Fibroblast of lung (primary cell): ENCODE data around the gene HK2. TPM values are rescaled to one million over a fixed set of nuclear protein-coding genes. Genes with fewer than 3 reads are reported as not detected.
A peak's percentile ranks its signal among the peaks of the same experiment; 100 is the strongest.

Source experiments
- DNase-seq, 2 donors: peaks; one replicate each; pipeline versions ENCODE4 v3.0.0 to v3.0.0-alpha.2; 2010; ENCODE audit warnings: low read depth in 2 of 2
- H2AFZ ChIP-seq: 2 replicates; pipeline ENCODE4 v1.5.1; 2012; ENCODE audit warnings: low read length, control low read depth, inconsistent platforms
- H3K27ac ChIP-seq: 2 replicates; pipeline ENCODE4 v1.5.1; 2011; ENCODE audit warnings: low read length, control low read depth; ENCODE audit not compliant: insufficient read depth
- H3K27me3 ChIP-seq: 2 replicates; pipeline ENCODE4 v1.5.1; 2011; ENCODE audit warnings: mild to moderate bottlenecking, low read length; ENCODE audit not compliant: control insufficient read depth, insufficient read depth
- H3K36me3 ChIP-seq: 2 replicates; pipeline ENCODE4 v1.5.1; 2011; ENCODE audit warnings: low read length; ENCODE audit not compliant: control insufficient read depth, insufficient read depth
- H3K4me1 ChIP-seq: 2 replicates; pipeline ENCODE4 v1.5.1; 2011; ENCODE audit warnings: low read length; ENCODE audit not compliant: control insufficient read depth, insufficient read depth; ENCODE audit errors: extremely low read depth
- H3K4me2 ChIP-seq: 2 replicates; pipeline ENCODE4 v1.5.1; 2011; ENCODE audit warnings: low read length, control low read depth; ENCODE audit not compliant: insufficient read depth; ENCODE audit errors: extremely low read depth
- H3K4me3 ChIP-seq, 4 experiments: fragments of 200-600 bp in 1 of 4; sonication (generic) in 1 of 4; replicated peaks in 1 of 4; 2 replicates each; pipeline ENCODE4 v1.5.1; 2011 to 2016; ENCODE audit warnings: low read length in 4 of 4, low read depth in 3 of 4, mild to moderate bottlenecking in 3 of 4, control low read depth in 2 of 4, inconsistent platforms in 1 of 4, mixed read lengths in 1 of 4; ENCODE audit not compliant: insufficient read depth in 1 of 4; ENCODE audit errors: control extremely low read depth in 1 of 4
- H3K79me2 ChIP-seq: 2 replicates; pipeline ENCODE4 v1.5.1; 2012; ENCODE audit warnings: mild to moderate bottlenecking, low read length, inconsistent platforms; ENCODE audit not compliant: control insufficient read depth, insufficient read depth
- H3K9ac ChIP-seq: 2 replicates; pipeline ENCODE4 v1.5.1; 2011; ENCODE audit warnings: mild to moderate bottlenecking, low read length, control low read depth; ENCODE audit not compliant: insufficient read depth
- H3K9me3 ChIP-seq: 2 replicates; pipeline ENCODE4 v1.5.1; 2012; ENCODE audit warnings: low read depth, low read length; ENCODE audit not compliant: control insufficient read depth, insufficient read depth
- H4K20me1 ChIP-seq: 2 replicates; pipeline ENCODE4 v1.5.1; 2011; ENCODE audit warnings: low read length; ENCODE audit not compliant: control insufficient read depth, insufficient read depth; ENCODE audit errors: extremely low read depth
- CTCF ChIP-seq, 2 donors: IDR thresholded peaks in 1 of 2; conservative IDR thresholded peaks in 1 of 2; 1 replicate in 1 of 2; 2 replicates in 1 of 2; pipeline ENCODE4 v1.5.1; 2011 to 2012; ENCODE audit warnings: low read length in 2 of 2, control low read depth in 1 of 2, inconsistent platforms in 1 of 2, low read depth in 1 of 2, mild to moderate bottlenecking in 1 of 2
- EZH2 ChIP-seq: IDR thresholded peaks from 2 replicates; pipeline ENCODE4 v1.5.1; 2012; ENCODE audit warnings: low read length, control low read depth, mild to moderate bottlenecking; ENCODE audit errors: missing control alignments
- polyA plus RNA-seq, 2 donors: library from polyadenylated mRNA; depleted of rRNA in 1 of 2; stranded (reverse) in 1 of 2; unstranded in 1 of 2; fragments of >200 nt; gene quantifications; 2 replicates each; pipeline ENCODE4 v1.2.1, GENCODE V29; 2011 to 2012; ENCODE audit warnings: missing spikeins in 1 of 2
- total RNA-seq: library from RNA; depleted of rRNA; stranded (reverse); fragments of >200 nt; gene quantifications from 2 replicates; pipeline ENCODE4 v1.2.1, GENCODE V29; 2014

The HK2 gene
- total and polyA plus RNA-seq, 2 donors (not counting 1 experiment from before 2014, with no cell fraction given), result 15.7 to 19.3 TPM

GRCh38 chr2:74860521-74860920 lies 26.6 kb downstream of the HK2 start:
- Histone ChIP-seq H4K20me1 (no peaks in the 10 kb centered on the region), H3K9me3 (no peaks in the 10 kb centered on the region), H3K27ac (no peak overlapping the region), H3K4me2 (no peak overlapping the region), H3K4me3 (no peak overlapping the region), H3K27me3 (no peaks in the 10 kb centered on the region), H3K9ac (no peak overlapping the region), H3K36me3 (peaks cover 2% of the 10 kb centered on the region), H2AFZ (no peak overlapping the region), H3K79me2 (no peaks in the 10 kb centered on the region), H3K4me1 (peaks cover 4% of the 10 kb centered on the region)
- DNase-seq, result peak in 1 of 2 donors; percentile 50
- TF ChIP-seq EZH2, result no peak
- no peak for TF ChIP-seq CTCF (conservative IDR thresholded peaks at IDR 0.05 in 1 of 2, IDR thresholded peaks at IDR 0.05 in 1 of 2; ENCODE audit: low read depth in 1 of 2, low read length in 2 of 2)

GRCh38 chr2:74861531-74861930 lies 27.6 kb downstream of the HK2 start:
- H2AFZ ChIP-seq, result no peak overlapping the region
- no peaks in the 10 kb centered on the region for H3K36me3 ChIP-seq
- TF ChIP-seq CTCF (conservative IDR thresholded peaks at IDR 0.05 in 1 of 2, IDR thresholded peaks at IDR 0.05 in 1 of 2; ENCODE audit: low read depth in 1 of 2, low read length in 2 of 2), result no peak
- TF ChIP-seq EZH2, result no peak
- no peak overlapping the region for H3K4me2 ChIP-seq
- H3K4me1 ChIP-seq, result peaks cover 6% of the 10 kb centered on the region
- peaks cover 5% of the 10 kb centered on the region for H3K79me2 ChIP-seq
- H3K9me3 ChIP-seq, result no peaks in the 10 kb centered on the region
- H3K4me3 ChIP-seq, result no peak overlapping the region
- H3K9ac ChIP-seq, result no peak overlapping the region
- DNase-seq, result no peak
- no peak overlapping the region for H3K27ac ChIP-seq
- H4K20me1 ChIP-seq, result no peaks in the 10 kb centered on the region
- H3K27me3 ChIP-seq, result no peaks in the 10 kb centered on the region

GRCh38 chr2:74862020-74862964 lies 28.4 kb downstream of the HK2 start:
- Histone ChIP-seq H3K9ac (no peak overlapping the region), H2AFZ (no peak overlapping the region), H3K27ac (no peak overlapping the region), H3K27me3 (no peaks in the 10 kb centered on the region), H3K36me3 (no peaks in the 10 kb centered on the region), H3K79me2 (peaks cover 5% of the 10 kb centered on the region), H3K4me1 (peaks cover 6% of the 10 kb centered on the region), H3K9me3 (no peaks in the 10 kb centered on the region), H4K20me1 (no peaks in the 10 kb centered on the region), H3K4me2 (no peak overlapping the region), H3K4me3 (no peak overlapping the region)
- TF ChIP-seq CTCF (conservative IDR thresholded peaks at IDR 0.05 in 1 of 2, IDR thresholded peaks at IDR 0.05 in 1 of 2; ENCODE audit: low read depth in 1 of 2, low read length in 2 of 2) (no peak), EZH2 (no peak)
- DNase-seq, result no peak
